SHP77 treated with DMSO at 0.1 percent for 48 hours (cell line): ENCODE data around the gene PMS1.
"Not testable (repeated sequence)": the region's sequence is repeated elsewhere in the genome, so short reads cannot be mapped to it uniquely, and the experiment has no call there.

Experiments
- DNase-seq: peaks from one replicate; lab custom pipeline; 2025; lab: John Stamatoyannopoulos, UW

PMS1 gene

DNA sequence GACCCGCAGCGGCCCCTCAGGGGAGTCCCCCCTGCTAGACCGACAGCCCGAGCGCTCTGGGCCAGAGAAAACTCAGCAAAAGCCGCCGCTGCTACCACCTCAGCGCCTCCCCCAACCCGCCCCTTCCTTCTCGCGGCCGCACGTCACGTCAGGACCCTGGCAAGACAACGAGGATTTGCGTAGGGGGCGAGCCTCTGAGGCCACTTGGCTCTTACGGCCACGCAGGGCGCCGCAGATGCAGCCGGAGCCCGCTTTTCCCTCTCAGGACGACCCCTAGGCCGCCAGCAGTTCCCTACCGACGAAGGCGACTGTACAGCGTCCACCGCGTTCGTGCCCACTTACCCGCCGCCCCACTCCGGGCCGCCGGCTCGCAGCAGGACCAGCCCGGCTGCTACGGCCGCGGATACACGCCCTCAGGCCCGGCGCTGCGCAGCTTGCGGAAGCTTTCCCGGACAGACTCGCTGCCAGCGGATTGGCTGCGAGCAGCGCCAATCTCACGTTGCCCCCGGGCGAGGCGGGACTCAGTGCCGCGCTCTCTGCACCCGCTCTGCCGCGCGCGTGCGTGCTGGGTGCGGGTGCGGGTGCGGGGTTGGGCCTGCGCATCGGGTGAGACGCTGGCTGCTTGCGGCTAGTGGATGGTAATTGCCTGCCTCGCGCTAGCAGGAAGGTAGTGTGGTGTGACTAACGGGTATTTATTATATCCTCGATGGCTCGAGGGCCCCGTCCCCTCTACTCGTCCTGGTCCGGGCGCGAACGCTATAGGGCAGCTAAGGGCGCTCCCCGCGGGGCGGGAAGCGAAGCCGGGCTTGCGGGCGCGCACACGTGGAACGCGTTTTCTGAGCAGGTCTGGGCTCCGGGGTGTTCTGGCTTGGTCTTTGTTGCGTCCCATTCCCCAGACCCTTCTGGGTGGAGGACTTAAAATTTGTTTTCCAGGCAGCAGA is at the start of gene PMS1, which contains the start of gene ORMDL1:
Gene PMS1 (plus strand): TSS at position 524 of the 941 bp plus-strand sequence. CDS start 7,360 bp downstream, outside the sequence.
Gene ORMDL1 (minus strand): TSS at position 413 of the 941 bp plus-strand sequence. CDS start 1,744 bp downstream, outside the sequence.
- peak; percentile 86 for DNase-seq

- DNase-seq, result peak; percentile 3
These were observed 33.1 kb upstream of the PMS1 start for GRCh38 chr2:189751080-189751658.

GRCh38 chr2:189756311-189756952 is 27.8 kb upstream of the PMS1 start:
- DNase-seq, result no peak

- DNase-seq, result not testable (repeated sequence)
These were observed 24.1 kb upstream of the PMS1 start for GRCh38 chr2:189760154-189760553.

GRCh38 chr2:189762229-189762550 is 22.1 kb upstream of the PMS1 start:
- DNase-seq, result no peak

- peak; percentile 84 for DNase-seq
These were observed 21.5 kb upstream of the PMS1 start, which contains the start of gene OSGEPL1 for GRCh38 chr2:189762551-189763298. Gene OSGEPL1 (minus strand): TSS chr2:189762792. CDS start chr2:189761640, 1,152 bp downstream.

DNA sequence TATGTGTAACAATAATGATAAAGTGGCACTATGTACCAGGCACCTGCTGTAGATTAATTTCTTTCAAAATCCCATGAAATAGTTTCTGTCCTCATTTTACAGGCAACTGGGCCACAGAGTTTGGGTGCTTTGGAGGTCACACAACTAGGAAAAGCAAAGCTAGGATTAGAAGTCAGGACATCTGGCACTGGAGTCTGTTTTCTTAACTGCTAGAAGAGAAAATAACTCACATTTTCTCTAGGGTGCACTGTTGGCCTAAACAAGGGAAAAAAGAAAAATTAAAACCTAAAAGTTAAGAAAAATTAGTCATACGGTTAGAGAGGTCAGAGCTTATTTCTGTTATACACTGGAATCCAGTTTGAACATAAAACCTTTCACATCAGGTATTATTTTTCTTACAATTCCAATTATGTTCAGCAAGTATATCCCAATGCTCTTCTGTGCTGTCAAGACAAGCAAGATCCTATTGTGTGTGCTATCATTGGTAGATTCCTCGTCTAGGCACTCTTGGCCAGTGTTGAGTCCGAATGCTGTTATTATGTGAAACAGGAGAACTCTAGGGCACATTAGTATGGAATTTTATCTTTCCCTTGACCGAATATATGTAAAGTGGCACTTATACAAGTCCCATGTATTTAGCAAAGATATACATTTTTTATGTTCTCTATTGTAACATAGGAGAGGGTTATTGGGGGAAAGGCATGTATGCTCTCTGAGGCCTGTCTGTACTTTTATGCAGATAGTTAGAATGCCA is 20.2 kb upstream of the PMS1 start:
- DNase-seq, result no peak

- DNase-seq, result no peak
These were observed 13.5 kb upstream of the PMS1 start for GRCh38 chr2:189770590-189771322.

DNA sequence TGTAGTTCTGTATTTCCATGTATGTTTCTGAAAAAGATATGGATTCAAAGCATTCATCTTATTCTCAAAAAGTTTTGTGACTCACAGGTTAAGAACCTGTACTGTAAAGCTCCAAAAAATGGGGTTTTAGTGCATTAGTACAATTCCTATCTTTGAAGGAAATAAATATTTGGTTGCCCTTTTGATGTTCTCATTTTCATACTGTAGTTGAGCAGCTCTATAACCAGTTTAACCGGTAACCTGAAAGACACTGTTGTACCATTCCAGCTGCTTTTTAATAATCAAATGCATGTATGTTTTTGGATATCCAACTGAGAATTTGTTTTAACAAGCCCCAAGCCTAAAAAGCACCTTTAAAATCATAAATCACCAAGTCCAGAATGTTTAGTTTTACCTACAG is 12.0 kb upstream of the PMS1 start:
- no peak for DNase-seq

DNA sequence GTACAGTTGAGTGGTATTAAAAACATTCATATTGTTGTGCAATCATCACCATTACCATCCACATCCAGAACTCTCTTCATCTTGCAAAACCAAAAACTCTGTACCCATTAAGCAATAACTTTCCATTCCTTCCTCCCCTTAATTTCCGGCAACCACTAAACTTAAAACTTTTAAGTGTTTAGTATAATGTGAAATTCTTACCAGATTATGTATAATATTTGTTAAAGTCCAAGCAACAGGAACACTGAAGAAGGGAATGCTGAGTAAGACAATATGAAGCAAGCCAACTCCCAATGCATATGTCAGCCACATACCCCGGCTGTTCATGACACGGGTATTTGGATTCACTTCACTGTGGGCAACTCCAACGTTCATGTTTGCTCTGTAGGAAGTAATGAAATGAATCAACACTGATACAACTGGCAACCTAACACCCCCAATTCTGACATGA is 2.0 kb upstream of the PMS1 start:
- no peak for DNase-seq

DNA sequence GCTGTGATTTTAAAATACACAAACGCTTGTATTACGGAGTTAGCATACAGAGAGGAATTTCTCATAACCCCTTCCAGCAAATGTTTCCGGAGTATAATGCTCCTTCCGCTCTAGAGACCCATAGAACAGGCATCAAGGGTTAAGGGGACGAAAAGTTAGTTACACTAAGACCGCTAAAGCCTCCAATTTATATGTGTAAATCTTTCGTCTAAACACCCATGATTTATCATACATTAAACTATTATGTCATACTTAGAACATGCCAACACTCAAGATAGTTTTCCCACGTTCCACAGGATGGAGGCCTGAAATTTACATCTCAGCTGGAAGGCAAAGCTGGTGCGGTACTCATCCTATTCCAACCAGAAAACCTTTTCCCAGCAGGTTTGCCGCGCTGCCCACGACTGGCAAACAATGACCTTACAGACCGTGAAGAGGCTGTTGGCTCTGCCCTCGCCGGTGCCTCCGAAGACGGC is 761 bp upstream of the PMS1 start:
- DNase-seq, result no peak

GRCh38 chr2:189791338-189792042 is 7.2 kb downstream of the PMS1 start:
- no peak for DNase-seq

DNA sequence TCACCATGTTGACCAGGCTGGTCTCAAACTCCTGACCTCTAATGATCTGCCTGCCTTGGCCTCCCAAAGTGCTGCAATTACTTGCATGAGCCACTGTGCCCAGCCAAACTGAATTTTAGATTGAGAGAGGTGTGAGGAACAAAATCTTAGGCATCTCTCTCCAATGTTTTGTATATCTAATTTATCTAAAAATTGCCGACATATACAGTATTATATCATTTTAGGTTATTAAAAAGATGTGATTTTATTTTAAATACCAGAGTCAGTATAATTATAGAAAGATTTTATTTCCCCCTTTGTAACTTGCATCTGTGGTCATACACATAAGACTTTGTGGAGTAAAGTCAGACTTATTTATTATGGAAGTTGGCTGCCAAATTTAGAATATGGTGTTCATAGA is 10.1 kb downstream of the PMS1 start:
- no peak for DNase-seq

GRCh38 chr2:189797902-189798301 is 13.7 kb downstream of the PMS1 start:
- DNase-seq, result no peak

GRCh38 chr2:189798312-189799029 is 14.2 kb downstream of the PMS1 start:
- DNase-seq, result no peak

DNA sequence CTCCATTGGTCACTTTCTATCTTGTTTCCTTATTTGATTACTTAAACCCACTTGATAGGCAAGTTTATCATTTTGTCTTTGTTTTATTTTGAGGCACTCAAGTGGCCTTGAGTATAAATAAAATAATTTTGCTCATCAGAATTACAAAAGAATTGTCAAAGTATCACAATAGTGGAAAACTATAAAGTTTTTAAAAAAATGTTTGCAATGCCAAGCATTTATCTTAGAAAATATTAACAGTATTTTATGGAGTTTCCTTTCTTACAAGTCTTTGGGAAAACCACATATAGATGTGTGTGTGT is 14.7 kb downstream of the PMS1 start:
- no peak for DNase-seq

GRCh38 chr2:189799531-189799930 is 15.3 kb downstream of the PMS1 start:
- DNase-seq, result no peak

- DNase-seq, result no peak
These were observed 18.2 kb downstream of the PMS1 start for GRCh38 chr2:189802396-189802912.

GRCh38 chr2:189803431-189803830 is 19.2 kb downstream of the PMS1 start:
- DNase-seq, result no peak
